HEK293 (cell line): Measurements from ENCODE around the gene KCTD2.

Experiments used
- CTCF ChIA-PET: fragments of 350-600 bp; formaldehyde crosslinking; extraction: SDS; loops from one replicate; lab custom pipeline; 2021; ENCODE audit warnings: antibody characterized with exemption; lab: Yijun Ruan, JAX
- POLR2A ChIA-PET: fragments of 300-600 bp; formaldehyde crosslinking; extraction: SDS; loops from one replicate; lab custom pipeline; 2020; ENCODE audit warnings: antibody characterized with exemption, inconsistent platforms; lab: Yijun Ruan, JAX
- H3K27ac ChIP-seq: fragments of 200-500 bp; sonication (Bioruptor generic); 2 replicates; pipeline ENCODE4 v1.5.1; 2014; ENCODE audit warnings: low read depth, low read length, control low read depth, inconsistent platforms; ENCODE audit errors: extremely low read depth
- H3K36me3 ChIP-seq, 2 experiments: fragments of 200-500 bp in 1 of 2; sonication (Bioruptor generic) in 1 of 2; 1 replicate in 1 of 2; 2 replicates in 1 of 2; pipeline ENCODE4 v1.5.1; 2014 to 2017; ENCODE audit warnings: inconsistent platforms in 2 of 2, low read length in 2 of 2; ENCODE audit not compliant: control insufficient read depth in 2 of 2, insufficient read depth in 1 of 2
- H3K4me1 ChIP-seq: fragments of 200-500 bp; sonication (Bioruptor generic); 2 replicates; pipeline ENCODE4 v1.5.1; 2014; ENCODE audit warnings: mild to moderate bottlenecking, low read length, inconsistent platforms; ENCODE audit not compliant: control insufficient read depth, insufficient read depth
- H3K4me3 ChIP-seq: 2 replicates; pipeline ENCODE4 v1.5.1; 2011; ENCODE audit warnings: low read depth, mild to moderate bottlenecking, control low read depth, low read length, moderate library complexity
- H3K9me3 ChIP-seq: fragments of 200-500 bp; sonication (Bioruptor generic); 2 replicates; pipeline ENCODE4 v1.5.1; 2014; ENCODE audit warnings: low read depth, low read length, inconsistent platforms; ENCODE audit not compliant: control insufficient read depth, insufficient read depth
- EGR2 ChIP-seq: fragments of 450-650 bp; formaldehyde crosslinking; IDR thresholded peaks from 2 replicates; pipeline ENCODE4 v1.5.1; 2016; ENCODE audit warnings: low read depth, missing biosample characterization, missing genetic modification characterization
- GLI4 ChIP-seq: fragments of 450-650 bp; formaldehyde crosslinking; IDR thresholded peaks from 2 replicates; pipeline ENCODE4 v1.5.1; 2016; ENCODE audit warnings: missing biosample characterization, missing genetic modification characterization
- KLF7 ChIP-seq: fragments of 450-650 bp; formaldehyde crosslinking; IDR thresholded peaks from 2 replicates; pipeline ENCODE4 v1.5.1; 2016; ENCODE audit warnings: missing biosample characterization, missing genetic modification characterization, borderline replicate concordance
- MYNN ChIP-seq: fragments of 450-650 bp; formaldehyde crosslinking; IDR thresholded peaks from 2 replicates; pipeline ENCODE4 v1.5.1; 2016; ENCODE audit warnings: missing biosample characterization, missing genetic modification characterization, borderline replicate concordance
- ZBTB10 ChIP-seq: fragments of 450-650 bp; formaldehyde crosslinking; IDR thresholded peaks from 2 replicates; pipeline ENCODE4 v1.5.1; 2016; ENCODE audit warnings: missing biosample characterization, missing genetic modification characterization
- ZBTB17 ChIP-seq: fragments of 450-650 bp; formaldehyde crosslinking; IDR thresholded peaks from 2 replicates; pipeline ENCODE4 v1.5.1; 2016; ENCODE audit warnings: missing biosample characterization, missing genetic modification characterization
- ZBTB44 ChIP-seq: fragments of 450-650 bp; IDR thresholded peaks from 2 replicates; pipeline ENCODE4 v1.5.1; 2018; ENCODE audit warnings: missing biosample characterization, mild to moderate bottlenecking, missing genetic modification characterization
- ZBTB48 ChIP-seq: fragments of 450-650 bp; formaldehyde crosslinking; IDR thresholded peaks from 2 replicates; pipeline ENCODE4 v1.5.1; 2016; ENCODE audit warnings: missing biosample characterization, missing genetic modification characterization
- ZBTB8A ChIP-seq: fragments of 450-650 bp; formaldehyde crosslinking; IDR thresholded peaks from 2 replicates; pipeline ENCODE4 v1.5.1; 2016; ENCODE audit warnings: missing biosample characterization, missing genetic modification characterization
- ZEB2 ChIP-seq: fragments of 450-650 bp; formaldehyde crosslinking; IDR thresholded peaks from 2 replicates; pipeline ENCODE4 v1.5.1; 2016; ENCODE audit warnings: missing biosample characterization, missing genetic modification characterization
- ZFHX2 ChIP-seq: fragments of 450-650 bp; formaldehyde crosslinking; conservative IDR thresholded peaks from 2 replicates; pipeline ENCODE4 v1.5.1; 2016; ENCODE audit warnings: missing biosample characterization, missing genetic modification characterization
- ZNF121 ChIP-seq: fragments of 450-650 bp; formaldehyde crosslinking; IDR thresholded peaks from 2 replicates; pipeline ENCODE4 v1.5.1; 2016; ENCODE audit warnings: missing biosample characterization, missing genetic modification characterization
- ZNF248 ChIP-seq: fragments of 450-650 bp; formaldehyde crosslinking; IDR thresholded peaks from 2 replicates; pipeline ENCODE4 v1.5.1; 2017; ENCODE audit warnings: missing biosample characterization, missing genetic modification characterization
- ZNF280C ChIP-seq: fragments of 450-650 bp; formaldehyde crosslinking; IDR thresholded peaks from 2 replicates; pipeline ENCODE4 v1.5.1; 2016; ENCODE audit warnings: missing biosample characterization, missing genetic modification characterization
- ZNF394 ChIP-seq: fragments of 450-650 bp; formaldehyde crosslinking; IDR thresholded peaks from 2 replicates; pipeline ENCODE4 v1.5.1; 2016; ENCODE audit warnings: missing biosample characterization, missing genetic modification characterization, mild to moderate bottlenecking, moderate library complexity, borderline replicate concordance
- TF ChIP-seq, protein P1 (sequence below): fragments of 450-650 bp; IDR thresholded peaks from 2 replicates; pipeline ENCODE4 v1.5.1; 2018; ENCODE audit warnings: missing biosample characterization, missing genetic modification characterization
- TF ChIP-seq, protein P2 (sequence below): fragments of 450-650 bp; formaldehyde crosslinking; IDR thresholded peaks from 2 replicates; pipeline ENCODE4 v1.5.1; 2016; ENCODE audit warnings: missing biosample characterization, missing genetic modification characterization

Gene KCTD2

GRCh38 chr17:75047398-75048098 lies 523 bp downstream of the KCTD2 start (continued):
- 0 out of 2 replicates have a peak, but pooled peaks have one; percentile 31 for TF ChIP-seq ZBTB10 (tag by site-specific recombination)
- TF ChIP-seq ZBTB17: peak; percentile 81
- no peak for TF ChIP-seq ZEB2 (tag by site-specific recombination)
- TF ChIP-seq KLF7: peak; percentile 75
- TF ChIP-seq ZBTB44 (tag by site-specific recombination): no peak
- no peak for TF ChIP-seq ZNF280C (tag by site-specific recombination)
- TF ChIP-seq ZFHX2 (tag by site-specific recombination): peak; percentile 100
- no peak for TF ChIP-seq MYNN (tag by site-specific recombination)
- TF ChIP-seq EGR2: peak; percentile 99
- TF ChIP-seq ZNF121: no peak
- TF ChIP-seq, protein P1, sequence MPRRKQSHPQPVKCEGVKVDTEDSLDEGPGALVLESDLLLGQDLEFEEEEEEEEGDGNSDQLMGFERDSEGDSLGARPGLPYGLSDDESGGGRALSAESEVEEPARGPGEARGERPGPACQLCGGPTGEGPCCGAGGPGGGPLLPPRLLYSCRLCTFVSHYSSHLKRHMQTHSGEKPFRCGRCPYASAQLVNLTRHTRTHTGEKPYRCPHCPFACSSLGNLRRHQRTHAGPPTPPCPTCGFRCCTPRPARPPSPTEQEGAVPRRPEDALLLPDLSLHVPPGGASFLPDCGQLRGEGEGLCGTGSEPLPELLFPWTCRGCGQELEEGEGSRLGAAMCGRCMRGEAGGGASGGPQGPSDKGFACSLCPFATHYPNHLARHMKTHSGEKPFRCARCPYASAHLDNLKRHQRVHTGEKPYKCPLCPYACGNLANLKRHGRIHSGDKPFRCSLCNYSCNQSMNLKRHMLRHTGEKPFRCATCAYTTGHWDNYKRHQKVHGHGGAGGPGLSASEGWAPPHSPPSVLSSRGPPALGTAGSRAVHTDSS: no peak
- TF ChIP-seq ZBTB8A (tag by site-specific recombination): peak; percentile 22; the same call in 1 of the 2 replicates

DNA sequence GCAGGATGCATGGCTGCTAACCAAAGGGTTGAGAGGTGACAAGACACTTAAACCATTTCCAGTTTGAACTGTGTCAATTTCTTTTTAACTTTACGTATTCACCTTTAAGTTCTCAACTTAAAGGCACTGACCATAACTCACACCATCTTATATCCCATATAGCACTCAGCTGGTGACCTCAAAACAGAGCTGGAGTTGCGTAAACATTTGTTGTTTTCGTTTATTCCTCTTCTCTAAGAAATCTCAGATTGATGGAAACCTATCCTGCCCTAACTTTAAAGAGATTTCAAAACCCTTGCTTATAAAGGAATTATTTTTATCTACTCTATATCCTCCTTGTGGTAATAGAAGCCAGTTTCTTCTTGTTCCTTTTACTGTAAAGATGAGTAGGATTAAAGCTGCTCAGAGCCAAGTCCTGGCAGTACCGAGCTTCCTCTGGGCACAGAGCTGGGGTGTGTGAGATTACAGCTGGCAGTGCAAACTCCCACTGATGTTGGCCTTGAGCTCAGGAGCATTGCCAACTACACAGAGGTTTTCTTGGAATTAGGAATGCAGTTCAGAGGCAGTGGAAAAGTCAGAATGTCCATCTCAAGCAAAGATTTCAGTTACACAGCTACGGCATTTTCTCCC lies 1.3 kb downstream of the KCTD2 start:
- CTCF ChIA-PET: interaction anchor here (0.6 to 3.4 kb wide), 10 partner anchors 8 to 1156 kb away, joined by 3 to 15 read pairs (median 3); no protein-coding TSS in a partner anchor
- H3K27ac ChIP-seq: no peak overlapping the region
- no peaks in the 10 kb centered on the region for H3K9me3 ChIP-seq
- POLR2A ChIA-PET: interaction anchor here (0.6 to 4.8 kb wide), 9 partner anchors 11 to 106 kb away, joined by 3 to 44 read pairs (median 4); partner anchors contain the start of genes JPT1 and MRPL58
- H3K4me1 ChIP-seq: peaks cover 8% of the 10 kb centered on the region; the same call in 1 of the 2 replicates
- H3K4me3 ChIP-seq: peak overlapping the region; percentile 99
- no peak for TF ChIP-seq ZNF394 (tag by site-specific recombination)
- TF ChIP-seq GLI4 (tag by site-specific recombination): no peak
- no peak for TF ChIP-seq ZNF248 (tag by site-specific recombination)
- no peak for TF ChIP-seq ZBTB48 (tag by site-specific recombination)
- TF ChIP-seq, protein P2, sequence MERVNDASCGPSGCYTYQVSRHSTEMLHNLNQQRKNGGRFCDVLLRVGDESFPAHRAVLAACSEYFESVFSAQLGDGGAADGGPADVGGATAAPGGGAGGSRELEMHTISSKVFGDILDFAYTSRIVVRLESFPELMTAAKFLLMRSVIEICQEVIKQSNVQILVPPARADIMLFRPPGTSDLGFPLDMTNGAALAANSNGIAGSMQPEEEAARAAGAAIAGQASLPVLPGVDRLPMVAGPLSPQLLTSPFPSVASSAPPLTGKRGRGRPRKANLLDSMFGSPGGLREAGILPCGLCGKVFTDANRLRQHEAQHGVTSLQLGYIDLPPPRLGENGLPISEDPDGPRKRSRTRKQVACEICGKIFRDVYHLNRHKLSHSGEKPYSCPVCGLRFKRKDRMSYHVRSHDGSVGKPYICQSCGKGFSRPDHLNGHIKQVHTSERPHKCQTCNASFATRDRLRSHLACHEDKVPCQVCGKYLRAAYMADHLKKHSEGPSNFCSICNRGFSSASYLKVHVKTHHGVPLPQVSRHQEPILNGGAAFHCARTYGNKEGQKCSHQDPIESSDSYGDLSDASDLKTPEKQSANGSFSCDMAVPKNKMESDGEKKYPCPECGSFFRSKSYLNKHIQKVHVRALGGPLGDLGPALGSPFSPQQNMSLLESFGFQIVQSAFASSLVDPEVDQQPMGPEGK: no peak
- H3K36me3 ChIP-seq: peaks cover 32 to 40% of the 10 kb centered on the region in 2 experiments
